ENCODE measurements around the gene ZSCAN10. TPM values are rescaled to one million over a fixed set of nuclear protein-coding genes. Genes with fewer than 3 reads are reported as not detected.

ZSCAN10 gene
- total and polyA plus RNA-seq, 8 donors = not detected

- 86 to 94% (median 92%) methylated on average over 16 of the region's 16 CpGs for WGBS, 5 donors
- Histone ChIP-seq H3K4me1 (peaks cover 13 to 24% (median 17%) of the 10 kb centered on the region in 4 donors), H3K4me3 (no peak overlapping the region), H3K27ac (no peak overlapping the region), H3K9me3 (no peaks in the 10 kb centered on the region), H3K36me3 (peaks cover 26 to 67% (median 65%) of the 10 kb centered on the region in 4 donors), H3K27me3 (no peaks in the 10 kb centered on the region)
- TF ChIP-seq POLR2A (IDR thresholded peaks at IDR 0.05) = no peak
- no peak for TF ChIP-seq POLR2AphosphoS5 (IDR thresholded peaks at IDR 0.05)
- TF ChIP-seq EP300 (IDR thresholded peaks at IDR 0.05) = no peak
- TF ChIP-seq, protein P1, sequence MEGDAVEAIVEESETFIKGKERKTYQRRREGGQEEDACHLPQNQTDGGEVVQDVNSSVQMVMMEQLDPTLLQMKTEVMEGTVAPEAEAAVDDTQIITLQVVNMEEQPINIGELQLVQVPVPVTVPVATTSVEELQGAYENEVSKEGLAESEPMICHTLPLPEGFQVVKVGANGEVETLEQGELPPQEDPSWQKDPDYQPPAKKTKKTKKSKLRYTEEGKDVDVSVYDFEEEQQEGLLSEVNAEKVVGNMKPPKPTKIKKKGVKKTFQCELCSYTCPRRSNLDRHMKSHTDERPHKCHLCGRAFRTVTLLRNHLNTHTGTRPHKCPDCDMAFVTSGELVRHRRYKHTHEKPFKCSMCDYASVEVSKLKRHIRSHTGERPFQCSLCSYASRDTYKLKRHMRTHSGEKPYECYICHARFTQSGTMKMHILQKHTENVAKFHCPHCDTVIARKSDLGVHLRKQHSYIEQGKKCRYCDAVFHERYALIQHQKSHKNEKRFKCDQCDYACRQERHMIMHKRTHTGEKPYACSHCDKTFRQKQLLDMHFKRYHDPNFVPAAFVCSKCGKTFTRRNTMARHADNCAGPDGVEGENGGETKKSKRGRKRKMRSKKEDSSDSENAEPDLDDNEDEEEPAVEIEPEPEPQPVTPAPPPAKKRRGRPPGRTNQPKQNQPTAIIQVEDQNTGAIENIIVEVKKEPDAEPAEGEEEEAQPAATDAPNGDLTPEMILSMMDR (IDR thresholded peaks at IDR 0.05) = no peak
- no peak for DNase-seq
- intact Hi-C loops (cut with DNase I; ENCODE audit: low total_unique reads) = no loop called here
These were observed 19.2 kb upstream of the ZSCAN10 start for GRCh38 chr16:3118204-3118790.

DNA sequence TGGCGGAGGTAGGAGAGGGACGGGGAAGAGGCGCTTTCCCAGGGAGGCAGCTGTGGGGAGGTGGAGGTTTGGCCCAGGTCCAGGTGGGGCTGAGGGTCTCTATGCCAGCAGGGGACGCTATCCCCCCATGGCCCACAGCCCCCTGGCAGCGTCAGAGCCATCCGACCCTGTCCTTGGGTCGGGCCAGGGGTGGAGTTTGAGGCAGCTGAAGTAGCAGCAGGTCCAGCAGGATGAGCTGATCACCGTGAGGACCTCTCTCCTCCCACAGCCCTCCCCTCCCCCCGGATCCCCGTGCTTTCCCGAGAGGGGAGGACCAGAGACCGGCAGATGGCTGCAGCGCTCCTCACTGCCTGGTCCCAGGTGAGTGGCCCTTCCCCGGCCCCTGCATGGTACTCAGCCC lies 16.5 kb upstream of the ZSCAN10 start:
- 69 to 84% (median 79%) methylated on average over 6 to 14 of the region's 14 CpGs for WGBS, 5 donors
- Histone ChIP-seq H3K9me3 (no peaks in the 10 kb centered on the region), H3K4me1 (peaks cover 15 to 42% (median 33%) of the 10 kb centered on the region in 4 donors), H3K27me3 (no peaks in the 10 kb centered on the region), H3K36me3 (peaks cover 21 to 62% (median 60%) of the 10 kb centered on the region in 4 donors), H3K4me3 (no peak overlapping the region), H3K27ac (no peak overlapping the region)
- intact Hi-C loops (cut with DNase I; ENCODE audit: low total_unique reads) = no loop called here
- DNase-seq = no peak
- TF ChIP-seq EP300 (IDR thresholded peaks at IDR 0.05) (no peak), POLR2A (IDR thresholded peaks at IDR 0.05) (no peak), POLR2AphosphoS5 (IDR thresholded peaks at IDR 0.05) (no peak)
- TF ChIP-seq, protein P1 (IDR thresholded peaks at IDR 0.05) = no peak

- TF ChIP-seq, protein P1 (IDR thresholded peaks at IDR 0.05) = no peak
- no peak for TF ChIP-seq POLR2AphosphoS5 (IDR thresholded peaks at IDR 0.05)
- TF ChIP-seq POLR2A (IDR thresholded peaks at IDR 0.05) = no peak
- no peak for TF ChIP-seq EP300 (IDR thresholded peaks at IDR 0.05)
- H3K27ac ChIP-seq = no peak overlapping the region
- 92 to 95% (median 95%) methylated on average over 12 of the region's 12 CpGs for WGBS, 5 donors
- H3K27me3 ChIP-seq = no peaks in the 10 kb centered on the region
- no peaks in the 10 kb centered on the region for H3K9me3 ChIP-seq
- H3K4me3 ChIP-seq = no peak overlapping the region
- intact Hi-C loops (cut with DNase I; ENCODE audit: low total_unique reads) = no loop called here
- DNase-seq = no peak
- peaks cover 15 to 42% (median 33%) of the 10 kb centered on the region in 4 donors for H3K4me1 ChIP-seq
- peaks cover 15 to 56% (median 55%) of the 10 kb centered on the region in 4 donors for H3K36me3 ChIP-seq
These were observed 15.9 kb upstream of the ZSCAN10 start for GRCh38 chr16:3115003-3115402.

DNA sequence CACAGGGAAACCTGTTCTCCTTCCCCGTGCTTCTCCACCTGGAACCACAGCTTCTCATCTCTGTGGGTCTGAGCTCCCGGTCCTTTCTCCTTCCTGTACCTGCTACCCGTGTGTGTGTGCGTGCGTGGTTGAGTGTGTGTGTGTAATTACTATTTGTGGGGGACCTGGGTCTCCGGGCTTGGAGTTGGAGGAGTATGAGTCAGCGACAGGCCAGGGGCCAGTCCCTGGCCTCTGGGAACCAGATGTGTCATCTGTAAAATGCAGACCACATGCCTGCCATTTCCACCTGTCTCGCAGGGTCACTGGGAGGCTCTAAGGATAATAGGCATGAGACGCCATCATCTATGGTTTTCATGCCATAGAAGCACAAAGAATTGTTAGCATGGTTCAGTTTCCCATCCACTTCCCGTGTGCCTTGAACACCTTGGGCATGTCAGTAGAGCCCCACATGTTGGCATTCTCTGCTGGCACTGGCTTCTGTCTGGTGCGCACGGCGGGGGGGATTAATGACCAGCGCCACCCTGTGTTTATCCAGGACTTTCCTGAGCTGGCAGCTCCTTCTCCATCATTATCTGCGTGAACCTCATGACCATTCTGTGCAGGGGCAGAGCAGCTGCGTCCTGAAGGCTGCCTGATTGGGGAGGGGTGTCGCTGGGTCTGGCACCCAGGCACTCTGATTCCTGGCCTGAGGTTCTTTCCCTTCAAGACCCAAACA lies 14.8 kb upstream of the ZSCAN10 start:
- Histone ChIP-seq H3K4me1 (peaks cover 15 to 42% (median 33%) of the 10 kb centered on the region in 4 donors), H3K9me3 (no peaks in the 10 kb centered on the region), H3K27me3 (no peaks in the 10 kb centered on the region), H3K4me3 (peak overlapping the region; percentile 62 to 87 (median 83)), H3K36me3 (peaks cover 6 to 45% (median 44%) of the 10 kb centered on the region in 4 donors), H3K27ac (peak overlapping the region in 1 of 5 donors; percentile 76)
- TF ChIP-seq POLR2A (IDR thresholded peaks at IDR 0.05) (no peak), POLR2AphosphoS5 (IDR thresholded peaks at IDR 0.05) (no peak), EP300 (IDR thresholded peaks at IDR 0.05) (no peak)
- TF ChIP-seq, protein P1 (IDR thresholded peaks at IDR 0.05) = no peak
- DNase-seq = no peak
- intact Hi-C loops (cut with DNase I; ENCODE audit: low total_unique reads) = no loop called here
- WGBS, 5 donors = 42 to 58% (median 53%) methylated on average over 16 to 17 of the region's 17 CpGs
